Measurements from ENCODE around the gene FTSJ3.
"Not testable (repeated sequence)": the region's sequence is repeated elsewhere in the genome, so short reads cannot be mapped to it uniquely, and the experiment has no call there.

Gene FTSJ3

DNA sequence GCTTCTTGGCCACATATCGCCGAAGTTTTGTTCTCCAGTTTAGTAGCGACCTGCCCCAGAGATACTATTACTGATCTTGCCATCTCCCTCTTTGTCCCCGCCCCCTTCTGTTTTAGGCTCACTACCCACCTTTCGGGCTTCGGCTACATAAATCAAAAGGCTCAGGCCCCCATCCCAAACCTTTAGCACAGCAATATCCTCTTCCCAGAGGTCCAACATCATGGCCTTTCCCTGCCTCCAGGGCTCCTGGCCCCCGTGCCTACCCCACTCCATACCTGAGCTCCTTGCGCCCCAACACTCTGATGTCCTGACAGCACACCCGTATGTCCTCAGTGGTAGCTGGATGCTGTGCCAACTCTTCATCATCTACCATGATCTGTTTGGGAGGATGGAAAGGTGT, 3.1 kb downstream of the FTSJ3 start:
- no peak for DNase-seq

DNA sequence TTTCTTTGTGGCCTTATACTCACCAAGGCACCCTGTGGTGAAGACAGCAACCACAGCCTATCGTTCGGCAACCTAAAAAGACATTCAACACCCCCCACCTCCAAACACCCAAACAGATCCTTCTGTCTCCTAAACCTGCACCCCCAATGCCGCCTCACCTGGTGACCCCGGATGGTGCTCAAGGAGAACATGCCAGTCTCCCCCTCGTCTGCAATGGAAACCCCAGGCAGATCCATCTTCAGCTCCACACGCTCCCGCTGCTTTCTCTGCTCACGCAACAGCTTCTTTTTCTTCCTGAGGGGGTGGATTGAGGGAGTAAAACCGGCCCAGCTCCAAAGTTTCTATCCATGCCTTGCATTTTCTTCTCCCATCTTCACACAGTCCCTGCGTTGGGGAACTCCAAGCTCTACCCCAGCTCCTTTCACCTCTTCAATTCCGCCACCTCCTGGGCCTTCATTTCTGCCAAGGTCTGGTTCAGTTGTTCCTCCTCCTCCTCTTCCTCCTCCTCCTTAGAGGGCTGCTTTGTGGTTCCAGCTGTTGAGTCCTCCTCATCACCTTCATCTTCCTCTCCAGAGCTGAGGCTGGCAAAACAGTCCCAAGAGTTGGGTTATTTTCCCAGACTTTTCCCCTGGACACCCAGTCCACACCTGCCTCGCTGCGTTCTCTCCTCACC, 3.7 kb downstream of the FTSJ3 start:
- DNase-seq = no peak

DNA sequence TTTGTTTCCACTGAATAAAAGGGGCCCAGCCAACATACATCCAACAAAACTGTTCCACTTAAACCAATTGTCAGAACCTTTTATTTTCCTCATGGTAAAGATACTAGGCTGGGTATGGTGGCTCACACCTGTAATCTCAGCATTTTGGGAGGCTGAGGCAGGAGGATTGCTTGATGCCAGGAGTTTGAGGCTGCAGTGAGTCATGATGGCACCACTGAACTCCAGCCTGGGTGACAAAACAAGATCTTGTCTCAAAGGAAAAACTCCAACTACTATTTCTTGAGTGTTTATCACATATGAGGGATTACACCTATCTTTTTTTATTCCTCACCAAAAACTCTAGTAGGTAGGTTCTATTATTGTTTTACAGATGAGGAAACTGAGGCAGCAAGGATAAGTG, 4.9 kb downstream of the FTSJ3 start:
- DNase-seq = no peak

DNA sequence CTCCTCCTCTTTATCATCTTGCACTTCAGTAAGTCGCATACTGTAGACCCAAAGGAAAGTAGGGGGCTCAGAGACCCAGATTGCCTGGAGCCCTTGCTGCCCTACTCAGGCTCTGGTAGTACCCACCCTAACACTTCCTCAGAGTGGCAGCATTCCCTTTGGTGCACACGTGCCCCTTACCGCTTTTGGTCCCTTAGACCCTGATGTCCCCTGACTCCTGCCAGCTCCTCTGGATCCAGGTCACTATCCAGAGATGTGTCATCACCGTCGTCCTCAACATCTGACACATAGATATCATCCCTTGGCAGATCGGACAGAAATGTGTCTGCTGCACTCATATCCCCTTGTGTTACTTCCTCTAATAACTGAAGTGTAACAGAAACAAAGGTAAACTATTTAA, 5.7 kb downstream of the FTSJ3 start:
- DNase-seq = no peak

DNA sequence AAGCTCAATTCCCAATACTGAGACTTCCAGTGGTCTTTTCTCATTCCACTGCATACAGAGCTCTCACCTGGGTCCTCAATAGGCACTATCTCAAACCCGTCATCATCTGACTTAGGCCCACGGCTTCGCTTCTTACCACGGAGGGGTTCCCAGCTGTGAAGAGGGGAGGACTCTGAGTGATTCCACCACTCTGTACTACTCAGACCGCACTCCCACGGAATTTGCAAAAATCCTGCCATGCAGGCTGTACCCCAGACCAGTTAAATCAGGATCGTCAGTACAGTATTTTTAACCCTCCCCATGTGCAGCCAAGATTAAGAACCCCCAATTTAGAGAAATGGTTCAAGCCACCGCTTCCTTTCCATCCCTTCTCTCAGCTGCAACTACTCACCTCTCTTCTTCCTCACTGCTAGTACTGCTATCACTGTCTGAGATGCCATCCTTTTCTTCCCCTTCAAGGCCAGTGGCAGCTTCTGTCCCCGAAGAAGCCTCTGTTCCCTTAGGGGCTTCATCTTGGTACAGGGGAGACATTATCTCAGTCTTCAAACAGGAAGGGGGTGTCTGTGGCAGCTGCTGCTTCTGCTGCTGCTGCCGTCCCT, 6.4 kb downstream of the FTSJ3 start:
- DNase-seq = no peak

DNA sequence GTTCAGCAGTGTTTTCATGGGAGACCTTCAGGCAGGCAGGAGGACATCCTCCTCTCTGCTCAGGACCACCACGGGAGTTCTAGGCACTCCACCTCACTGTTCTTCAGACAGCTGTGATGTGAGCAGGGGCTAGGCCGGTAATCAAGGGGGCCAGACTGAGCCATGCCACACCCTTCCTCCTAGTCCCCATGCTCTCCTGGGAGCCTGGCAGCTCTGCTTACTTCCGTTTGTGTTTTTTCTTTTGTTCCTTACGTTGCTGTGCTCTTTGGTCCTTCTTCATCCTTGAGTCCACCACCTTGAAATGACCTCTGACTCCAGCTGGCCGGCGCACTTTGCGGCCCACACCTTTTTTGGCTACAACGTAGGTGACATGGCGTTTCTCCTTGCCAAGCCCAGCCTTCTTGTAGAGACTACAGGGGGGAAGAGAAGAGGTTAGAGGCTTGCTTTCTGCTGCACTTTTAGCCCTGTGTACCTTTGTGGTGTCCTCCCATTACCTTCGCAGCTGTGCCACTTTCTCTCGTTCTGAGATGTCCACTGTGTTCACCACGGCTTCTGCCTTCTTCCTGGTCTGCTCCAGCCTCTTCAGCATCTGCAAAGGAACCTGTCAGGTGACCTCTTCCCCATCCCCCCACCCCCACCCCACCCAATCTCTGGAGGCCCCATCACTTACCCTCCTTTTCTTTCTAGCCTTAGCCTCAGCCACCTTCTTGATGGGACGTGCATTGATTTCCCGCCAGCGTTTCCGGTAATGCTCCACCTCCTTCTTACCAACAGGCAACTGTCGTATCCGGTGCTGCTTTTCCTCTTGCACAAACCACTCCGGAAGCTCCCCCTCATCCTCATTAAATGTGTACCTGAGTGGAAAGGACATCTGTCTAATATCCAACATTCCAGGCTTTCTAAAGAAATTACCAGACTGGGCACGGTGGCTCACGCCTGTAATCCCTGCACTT, 7.6 kb downstream of the FTSJ3 start:
- DNase-seq = no peak

DNA sequence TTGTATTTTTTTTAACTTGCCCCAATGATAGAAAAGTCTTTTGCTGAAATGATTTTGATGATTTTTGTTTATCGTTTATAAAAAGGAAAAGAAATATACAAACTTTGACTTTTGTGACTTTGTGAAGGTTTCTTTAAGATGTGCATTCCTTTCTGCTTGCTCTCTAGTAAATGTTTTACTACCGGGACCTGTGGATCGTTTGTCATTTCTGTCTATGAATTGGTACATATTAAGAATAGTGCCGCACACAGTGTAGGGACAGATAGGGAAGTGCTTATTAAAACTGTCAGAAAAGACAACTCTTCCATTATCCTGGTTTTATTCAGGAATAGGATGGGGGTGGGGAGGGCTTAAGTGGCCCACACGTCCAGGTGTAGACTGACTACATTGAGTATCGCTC, 8.3 kb downstream of the FTSJ3 start:
- no peak for DNase-seq

DNA sequence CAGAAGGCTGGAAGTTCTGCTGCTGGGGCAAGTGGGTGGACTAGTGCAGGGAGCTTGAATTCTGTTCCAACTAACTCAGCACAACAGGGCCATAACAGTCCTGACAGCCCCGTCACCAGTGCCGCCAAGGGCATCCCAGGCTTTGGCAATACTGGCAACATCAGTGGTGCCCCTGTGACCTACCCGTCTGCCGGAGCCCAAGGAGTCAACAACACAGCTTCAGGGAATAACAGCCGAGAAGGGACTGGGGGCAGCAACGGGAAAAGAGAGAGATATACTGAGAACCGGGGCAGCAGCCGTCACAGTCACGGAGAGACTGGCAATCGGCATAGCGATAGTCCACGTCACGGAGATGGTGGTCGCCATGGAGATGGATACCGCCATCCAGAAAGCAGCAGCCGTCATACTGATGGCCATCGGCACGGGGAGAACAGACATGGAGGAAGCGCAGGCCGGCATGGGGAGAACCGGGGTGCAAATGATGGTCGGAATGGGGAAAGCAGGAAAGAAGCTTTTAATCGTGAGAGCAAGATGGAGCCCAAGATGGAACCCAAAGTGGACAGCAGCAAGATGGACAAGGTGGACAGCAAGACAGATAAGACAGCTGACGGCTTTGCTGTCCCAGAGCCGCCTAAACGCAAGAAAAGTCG, 9.6 kb downstream of the FTSJ3 start:
- no peak for DNase-seq

DNA sequence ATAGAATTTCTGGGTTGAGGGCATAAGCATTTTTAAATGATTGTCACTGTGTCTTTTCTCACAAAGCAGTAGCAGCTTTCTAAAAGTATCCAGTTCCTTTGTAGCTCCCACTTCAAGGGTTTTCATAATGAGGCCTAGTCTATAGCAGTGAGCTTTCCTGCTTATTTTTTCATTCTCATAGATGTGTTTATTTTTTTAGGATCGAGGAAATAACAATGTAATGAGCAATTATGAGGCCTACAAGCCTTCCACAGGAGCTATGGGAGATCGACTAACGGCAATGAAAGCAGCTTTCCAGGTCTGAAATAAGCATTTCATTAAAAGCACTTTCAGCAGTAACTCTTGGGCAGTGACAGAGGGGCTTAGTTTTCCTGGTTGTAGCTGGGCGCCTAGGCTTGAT, 10.8 kb downstream of the FTSJ3 start:
- DNase-seq = no peak

DNA sequence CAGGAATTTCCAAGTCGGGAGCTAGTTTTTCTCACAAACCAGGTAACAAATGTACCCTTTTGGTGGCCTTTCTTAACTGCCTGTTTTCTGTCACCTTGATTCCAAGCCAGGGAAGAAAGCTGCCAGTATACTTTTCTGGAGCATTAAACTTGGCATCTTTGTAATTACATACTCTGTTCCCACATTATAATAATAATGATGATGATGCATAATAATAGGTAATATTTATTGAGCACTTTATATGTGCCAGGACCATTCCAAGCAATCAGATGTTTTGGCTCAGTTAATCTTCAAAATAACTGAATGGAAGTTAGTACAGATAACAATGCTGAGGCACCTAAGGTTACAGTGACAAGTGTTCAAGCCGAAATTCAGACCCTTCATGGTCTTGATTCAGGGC, 11.3 kb downstream of the FTSJ3 start:
- DNase-seq = no peak

DNA sequence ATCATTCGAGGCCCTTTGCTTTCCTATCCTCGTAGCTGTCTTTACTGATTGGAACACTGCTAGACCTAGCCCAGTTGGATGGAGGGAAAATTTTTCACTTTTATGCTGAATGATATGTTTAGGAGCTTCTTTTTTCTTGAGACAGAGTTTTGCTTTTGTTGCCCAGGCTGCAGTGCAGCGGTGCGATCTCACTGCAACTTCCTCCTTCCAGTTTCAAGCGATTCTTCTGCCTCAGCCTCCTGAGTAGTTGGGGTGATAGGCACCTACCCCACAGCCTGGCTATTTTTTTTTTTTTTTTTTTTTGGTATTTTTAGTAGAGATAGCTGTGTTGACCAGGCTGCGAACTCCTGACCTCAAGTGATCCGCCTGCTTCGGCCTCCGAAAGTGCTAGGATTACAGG, 17.5 kb downstream of the FTSJ3 start:
- DNase-seq = no peak

DNA sequence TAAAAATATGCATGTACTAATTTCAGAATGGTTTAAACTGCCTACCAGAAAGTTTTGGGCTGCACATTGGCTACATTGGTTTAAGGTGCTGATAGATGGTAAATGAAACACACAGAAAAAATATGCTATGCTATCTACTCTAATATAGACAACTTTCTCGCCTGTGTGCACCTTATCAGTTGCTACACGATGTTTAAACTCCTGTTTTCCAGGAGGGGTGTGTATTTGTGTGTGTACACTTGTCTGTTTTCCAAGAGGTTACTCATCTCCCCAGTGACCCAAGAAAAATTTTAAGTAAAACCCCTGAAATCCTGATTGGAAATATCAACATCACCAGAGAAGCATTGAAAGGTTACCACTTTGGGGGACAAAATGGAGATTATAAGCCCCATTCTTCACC, 21.9 kb downstream of the FTSJ3 start:
- no peak for DNase-seq

DNA sequence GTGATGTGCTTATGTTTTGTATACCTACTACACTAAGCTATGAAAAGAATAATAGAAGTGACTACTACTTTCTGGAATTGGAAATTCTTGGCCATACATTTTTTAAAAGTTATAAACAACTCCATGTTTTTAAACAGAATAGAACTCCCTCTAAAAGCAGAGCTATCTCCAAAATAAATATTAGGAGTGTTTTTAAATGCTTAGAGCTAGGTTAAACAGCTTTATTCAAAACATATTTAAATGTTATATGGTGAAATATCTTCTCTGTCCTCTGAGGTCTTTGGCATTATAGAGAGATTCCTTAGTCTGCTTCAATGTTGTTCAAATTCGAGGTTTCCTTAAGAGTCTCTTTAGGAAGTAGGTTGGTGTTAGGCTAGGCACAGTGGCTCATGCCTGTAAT, 23.1 kb downstream of the FTSJ3 start:
- no peak for DNase-seq

DNA sequence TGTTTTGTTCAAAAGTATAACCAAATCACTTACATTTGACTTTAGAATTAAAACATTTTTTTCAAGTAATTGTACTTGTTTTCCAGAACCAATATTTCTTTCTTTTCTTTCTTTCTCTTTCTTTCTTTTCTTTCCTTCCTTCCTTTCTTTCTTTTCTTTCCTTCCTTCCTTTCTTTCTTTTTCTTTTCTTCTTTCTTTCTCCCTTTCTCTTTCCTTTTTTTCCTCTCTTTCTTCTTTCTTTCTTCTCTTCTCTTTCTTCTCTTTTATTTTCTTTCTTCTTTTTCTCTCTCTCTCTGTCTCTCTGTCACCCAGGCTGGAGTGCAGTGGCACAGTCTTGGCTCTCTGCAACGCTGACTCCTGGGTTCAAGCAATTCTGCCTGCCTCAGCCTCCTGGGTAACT, 26.7 kb downstream of the FTSJ3 start:
- DNase-seq = no peak

DNA sequence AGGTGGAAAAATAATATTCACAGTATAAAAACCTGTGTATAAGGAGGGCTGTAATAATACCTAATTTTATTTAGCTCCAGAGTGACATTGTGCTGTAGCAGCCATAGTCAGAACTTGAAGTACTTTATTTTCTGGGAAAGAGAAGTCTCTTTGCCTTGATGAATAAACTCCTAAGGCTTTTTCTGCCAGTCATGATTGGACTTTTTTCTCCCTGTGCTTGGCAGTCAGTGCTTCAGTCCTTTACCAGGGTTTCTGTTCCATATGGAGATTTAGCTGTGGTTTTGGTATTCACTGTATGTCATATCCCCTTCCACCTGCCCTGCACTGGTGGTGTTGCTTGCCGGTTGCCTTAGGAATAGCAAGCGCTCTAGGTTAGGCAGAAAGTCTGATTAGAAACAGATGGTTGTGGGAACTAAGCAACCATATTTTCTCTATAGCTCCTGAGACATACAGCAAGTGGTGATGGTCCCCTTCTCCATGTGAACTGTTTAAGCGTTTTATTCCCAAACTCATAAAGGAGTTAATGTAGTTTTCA, 28.8 kb downstream of the FTSJ3 start:
- no peak for DNase-seq

DNA sequence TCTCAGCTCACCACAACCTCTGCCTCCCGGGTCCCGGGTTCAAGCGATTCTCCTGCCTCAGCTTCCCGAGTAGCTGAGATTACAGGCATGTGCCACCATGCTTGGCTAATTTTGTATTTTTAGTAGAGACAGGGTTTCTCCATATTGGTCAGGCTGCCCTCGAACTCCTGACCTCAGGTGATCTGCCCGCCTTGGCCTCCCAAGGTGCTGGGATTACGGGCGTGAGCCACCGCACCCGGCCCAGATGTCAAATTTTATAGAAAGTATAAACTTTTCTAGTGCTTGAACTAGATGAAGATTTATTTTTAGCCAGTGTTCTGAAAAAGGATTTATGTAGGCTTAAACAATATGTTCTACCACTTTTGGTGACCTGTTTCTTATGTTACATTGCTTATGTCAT, 31.1 kb downstream of the FTSJ3 start:
- DNase-seq = not testable (repeated sequence)

DNA sequence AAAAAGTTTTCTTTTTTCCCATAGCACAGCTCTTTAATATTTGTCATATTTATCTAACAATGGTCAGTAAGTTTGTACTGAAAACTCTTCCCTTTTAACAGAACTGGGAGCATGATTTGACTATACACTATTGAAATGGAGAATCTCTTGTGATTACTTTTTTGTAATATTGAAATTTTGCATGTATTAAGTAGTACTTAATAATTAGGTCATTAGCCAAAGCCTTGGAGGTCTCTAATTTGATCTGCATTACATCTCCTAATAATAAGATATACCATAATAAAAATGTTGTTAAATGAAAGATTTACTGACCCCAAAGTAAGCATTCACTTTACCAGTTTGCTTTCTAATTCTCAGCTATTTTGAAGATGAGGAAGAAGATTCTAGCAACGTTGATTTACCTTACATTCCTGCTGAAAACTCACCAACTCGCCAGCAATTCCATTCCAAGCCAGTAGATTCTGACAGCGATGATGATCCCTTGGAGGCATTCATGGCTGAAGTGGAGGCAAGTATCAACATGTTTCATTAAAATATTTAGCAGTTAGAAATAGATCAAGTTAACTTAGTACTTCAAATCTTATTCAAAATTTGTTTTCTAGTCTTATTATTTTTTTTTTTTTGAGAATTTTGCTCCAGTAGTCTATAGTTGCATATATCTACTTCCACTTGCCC, 35.3 kb downstream of the FTSJ3 start:
- DNase-seq = no peak

DNA sequence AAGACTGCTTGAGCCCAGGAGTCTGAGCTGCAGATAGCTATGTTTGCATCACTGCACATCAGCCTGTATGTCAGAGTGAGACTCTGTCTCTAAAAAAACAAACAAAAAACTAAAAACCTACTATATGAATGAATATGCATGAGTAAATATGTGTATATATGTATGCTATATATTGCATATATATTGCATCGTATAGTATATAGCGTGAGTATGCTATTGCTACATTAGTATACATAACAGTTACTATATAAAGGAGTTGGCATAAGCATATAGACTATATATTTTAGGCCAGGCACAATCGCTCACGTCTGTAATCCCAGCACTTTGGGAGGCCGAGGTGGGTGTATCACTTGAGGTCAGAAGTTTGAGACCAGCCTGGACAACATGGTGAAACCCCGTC, 37.4 kb downstream of the FTSJ3 start:
- no peak for DNase-seq

DNA sequence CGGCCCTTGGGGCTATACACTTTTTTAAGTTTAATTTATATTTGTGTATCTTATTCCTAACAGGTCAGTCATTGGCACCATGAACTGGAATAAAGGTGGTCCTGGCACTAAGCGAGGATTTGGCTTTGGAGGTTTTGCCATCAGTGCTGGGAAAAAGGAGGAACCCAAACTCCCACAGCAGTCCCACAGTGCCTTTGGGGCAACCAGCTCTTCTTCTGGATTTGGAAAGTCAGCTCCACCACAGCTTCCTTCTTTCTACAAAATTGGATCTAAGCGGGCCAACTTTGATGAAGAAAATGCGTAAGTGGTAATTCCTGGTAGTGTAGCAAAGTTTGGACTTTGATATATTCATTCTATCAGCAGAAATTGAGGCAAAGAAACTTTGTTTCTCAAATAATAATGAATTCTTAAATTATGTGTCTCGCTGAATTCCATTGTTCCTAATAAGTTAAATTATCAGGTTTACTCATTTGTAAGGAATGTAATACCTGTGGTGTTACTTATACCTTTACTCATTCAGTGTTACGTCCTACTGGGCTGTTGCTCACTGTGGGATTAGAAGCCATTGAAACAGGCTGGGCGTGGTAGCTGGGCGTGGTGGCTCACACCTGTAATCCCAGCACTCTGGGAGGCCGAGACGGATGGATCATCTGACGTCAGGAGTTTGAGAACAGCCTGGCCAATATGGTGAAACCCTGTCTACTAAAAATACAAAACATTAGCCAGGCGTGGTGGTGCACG, 40.3 kb downstream of the FTSJ3 start:
- no peak for DNase-seq

DNA sequence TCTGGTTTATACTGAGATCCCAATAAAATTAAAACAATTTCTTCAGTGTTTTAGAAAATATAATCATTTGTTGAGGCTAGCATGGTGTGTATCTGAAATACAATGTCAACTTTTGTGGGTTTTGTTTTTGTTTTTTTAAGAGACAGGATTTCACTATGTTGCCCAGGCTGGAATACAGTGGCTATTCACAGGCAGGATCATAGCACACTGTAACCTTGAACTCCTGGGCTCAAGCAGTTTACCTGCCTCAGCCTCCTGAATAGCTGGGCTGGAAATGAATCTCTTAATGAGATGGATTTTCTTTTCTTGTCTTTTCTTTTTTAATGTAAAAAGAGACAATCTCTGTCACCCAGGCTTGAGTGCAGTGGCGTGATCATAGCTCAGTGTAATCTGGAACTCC, 41.3 kb downstream of the FTSJ3 start:
- DNase-seq = no peak

DNA sequence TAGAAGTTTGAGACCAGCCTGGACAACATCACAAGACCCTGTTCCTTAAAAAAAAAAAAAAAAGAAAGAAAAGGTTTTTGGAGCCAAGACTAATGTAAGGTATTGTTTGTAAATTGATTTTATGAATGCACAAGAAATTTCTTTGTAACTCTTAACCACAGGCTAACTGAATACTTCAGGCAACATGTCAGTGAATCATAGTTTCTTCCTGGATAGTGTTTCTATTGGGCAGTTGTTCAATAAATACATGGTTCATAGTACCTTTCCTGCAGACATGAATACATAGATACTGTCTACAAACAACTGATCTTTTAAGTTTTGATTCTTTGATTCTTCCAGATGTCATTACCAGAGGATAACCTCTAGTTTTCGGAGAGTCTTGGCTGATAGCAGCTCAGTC, 41.9 kb downstream of the FTSJ3 start:
- no peak for DNase-seq

DNA sequence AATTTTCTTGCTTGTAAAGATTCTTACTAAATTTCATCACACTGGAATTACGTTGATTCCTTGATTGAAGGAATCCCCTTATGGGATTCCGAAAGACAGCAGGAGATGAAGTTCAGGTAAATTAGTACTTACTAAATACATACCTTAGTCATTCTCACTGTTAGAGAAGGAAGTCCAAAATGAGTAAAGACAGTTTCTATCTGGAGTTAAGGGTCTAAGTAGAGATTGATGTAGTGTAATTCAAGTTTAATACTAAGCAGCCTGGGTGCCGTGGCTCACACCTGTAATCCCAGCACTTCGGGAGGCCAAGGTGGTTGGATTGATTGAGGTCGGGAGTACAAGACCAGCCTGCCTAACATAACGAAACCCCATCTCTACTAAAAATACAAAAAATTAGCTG, 43.9 kb downstream of the FTSJ3 start:
- no peak for DNase-seq
